Smooth muscle cell (in vitro differentiated cells): ENCODE results near the gene GRID2. TPM values are rescaled to one million over a fixed set of nuclear protein-coding genes. Genes with fewer than 3 reads are reported as not detected.
A peak's percentile ranks its signal among the peaks of the same experiment; 100 is the strongest.

Source experiments
- DNase-seq: peaks from one replicate; lab custom pipeline; 2025; ENCODE audit not compliant: unreplicated experiment; lab: John Stamatoyannopoulos, UW
- H2AFZ ChIP-seq: fragments of 200-600 bp; sonication (generic); 2 replicates; pipeline ENCODE4 v1.6.0; 2016; ENCODE audit warnings: antibody characterized with exemption, low read depth, mild to moderate bottlenecking
- H3F3A ChIP-seq: fragments of 200-600 bp; sonication (generic); 2 replicates; pipeline ENCODE4 v1.6.0; 2017; ENCODE audit warnings: antibody characterized with exemption, low read depth
- H3K27ac ChIP-seq: fragments of 200-600 bp; sonication (generic); 2 replicates; pipeline ENCODE4 v1.5.1; 2016; ENCODE audit warnings: low read depth, mild to moderate bottlenecking
- H3K27me3 ChIP-seq: fragments of 200-600 bp; sonication (generic); 2 replicates; pipeline ENCODE4 v1.6.1; 2016; ENCODE audit warnings: low read depth, mild to moderate bottlenecking
- H3K36me3 ChIP-seq: fragments of 200-600 bp; sonication (generic); 2 replicates; pipeline ENCODE4 v1.5.1; 2016; ENCODE audit warnings: low read depth
- H3K4me1 ChIP-seq: fragments of 200-600 bp; sonication (generic); 2 replicates; pipeline ENCODE4 v1.5.1; 2016; ENCODE audit warnings: low read depth
- H3K4me2 ChIP-seq: fragments of 200-600 bp; sonication (generic); 2 replicates; pipeline ENCODE4 v1.6.0; 2016; ENCODE audit warnings: mild to moderate bottlenecking
- H3K4me3 ChIP-seq: fragments of 200-600 bp; sonication (generic); 2 replicates; pipeline ENCODE4 v1.5.1; 2016; ENCODE audit warnings: mild to moderate bottlenecking
- H3K79me2 ChIP-seq: fragments of 200-600 bp; sonication (generic); 2 replicates; pipeline ENCODE4 v1.6.0; 2016; ENCODE audit warnings: low read depth, mild to moderate bottlenecking
- H3K9ac ChIP-seq: fragments of 200-600 bp; sonication (generic); 2 replicates; pipeline ENCODE4 v1.6.0; 2016; ENCODE audit warnings: low read depth
- H3K9me3 ChIP-seq: fragments of 200-600 bp; sonication (generic); replicated peaks from 2 replicates; pipeline ENCODE4 v1.5.1; 2016; ENCODE audit warnings: low read depth
- H4K20me1 ChIP-seq: fragments of 200-600 bp; sonication (generic); 2 replicates; pipeline ENCODE4 v1.6.0; 2016; ENCODE audit warnings: low read depth
- WGBS: methylation state at CpG from one replicate; pipeline ENCODE4 v1.1.7; 2016; ENCODE audit warnings: low lambda C conversion rate; 5-methylcytosine and 5-hydroxymethylcytosine counted together
- polyA plus RNA-seq: library from polyadenylated mRNA; unstranded; fragments of >200 nt; fragmentation: Nextera tagmentation; extraction: Ambion mirVana; gene quantifications from 2 replicates; pipeline ENCODE4 v1.2.1, GENCODE V29; 2016
- total RNA-seq: library from RNA; depleted of rRNA; stranded (reverse); fragments of >200 nt; gene quantifications from 2 replicates; pipeline ENCODE4 v1.2.3, GENCODE V29; 2014
- TF ChIP-seq, protein P1 (sequence below): fragments of 200-600 bp; sonication (generic); IDR thresholded peaks from 2 replicates; pipeline ENCODE4 v1.5.1; 2017; ENCODE audit warnings: borderline replicate concordance, mild to moderate bottlenecking, antibody characterized with exemption; ENCODE audit not compliant: insufficient read depth, poor library complexity, severe bottlenecking

Gene GRID2
- total and polyA plus RNA-seq, 2 experiments from 2014 or later = 1.2 TPM; not detected in 1

DNA sequence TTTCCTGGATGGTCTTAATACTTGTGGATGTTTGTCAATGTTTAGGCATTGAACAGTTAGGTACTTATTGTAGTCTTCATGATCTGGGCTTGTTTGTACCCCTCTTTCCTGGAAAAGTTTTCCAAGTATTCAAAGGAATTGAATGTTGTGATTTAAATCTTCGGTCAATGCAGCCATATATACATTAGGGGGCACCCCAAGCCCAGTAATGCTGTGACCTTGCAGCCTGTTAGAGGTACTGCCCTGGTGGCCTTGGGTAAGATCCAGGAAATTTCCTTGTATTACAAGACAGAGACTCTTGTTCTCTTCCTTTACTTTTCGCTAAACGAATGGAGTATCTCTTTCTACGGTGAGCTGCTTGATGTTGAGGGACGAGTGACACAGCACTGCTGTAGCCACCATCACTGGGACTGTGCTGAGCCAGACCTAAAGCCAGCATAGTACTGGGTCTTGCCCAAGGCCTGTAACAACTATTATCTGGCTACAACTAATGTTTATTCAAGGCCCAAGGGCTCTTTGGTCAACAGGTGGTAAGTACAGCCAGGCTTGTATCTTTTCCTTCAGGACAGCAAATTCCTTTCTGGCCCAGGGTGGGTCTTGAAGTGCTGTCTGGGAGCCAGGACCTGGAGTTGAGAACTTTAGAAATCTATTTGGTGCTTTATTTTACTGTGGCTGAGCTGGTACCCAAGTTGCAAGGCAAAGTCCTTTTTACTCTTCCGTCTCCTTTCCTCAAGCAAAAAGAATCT, 1406.5 kb downstream of the GRID2 start:
- H4K20me1 ChIP-seq = no peaks in the 10 kb centered on the region
- TF ChIP-seq, protein P1, sequence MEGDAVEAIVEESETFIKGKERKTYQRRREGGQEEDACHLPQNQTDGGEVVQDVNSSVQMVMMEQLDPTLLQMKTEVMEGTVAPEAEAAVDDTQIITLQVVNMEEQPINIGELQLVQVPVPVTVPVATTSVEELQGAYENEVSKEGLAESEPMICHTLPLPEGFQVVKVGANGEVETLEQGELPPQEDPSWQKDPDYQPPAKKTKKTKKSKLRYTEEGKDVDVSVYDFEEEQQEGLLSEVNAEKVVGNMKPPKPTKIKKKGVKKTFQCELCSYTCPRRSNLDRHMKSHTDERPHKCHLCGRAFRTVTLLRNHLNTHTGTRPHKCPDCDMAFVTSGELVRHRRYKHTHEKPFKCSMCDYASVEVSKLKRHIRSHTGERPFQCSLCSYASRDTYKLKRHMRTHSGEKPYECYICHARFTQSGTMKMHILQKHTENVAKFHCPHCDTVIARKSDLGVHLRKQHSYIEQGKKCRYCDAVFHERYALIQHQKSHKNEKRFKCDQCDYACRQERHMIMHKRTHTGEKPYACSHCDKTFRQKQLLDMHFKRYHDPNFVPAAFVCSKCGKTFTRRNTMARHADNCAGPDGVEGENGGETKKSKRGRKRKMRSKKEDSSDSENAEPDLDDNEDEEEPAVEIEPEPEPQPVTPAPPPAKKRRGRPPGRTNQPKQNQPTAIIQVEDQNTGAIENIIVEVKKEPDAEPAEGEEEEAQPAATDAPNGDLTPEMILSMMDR = peak; percentile 55
- H3K4me2 ChIP-seq = no peak overlapping the region
- H3K4me1 ChIP-seq = no peaks in the 10 kb centered on the region
- H3K9me3 ChIP-seq = no peaks in the 10 kb centered on the region
- no peak overlapping the region for H3K9ac ChIP-seq
- H3K4me3 ChIP-seq = no peak overlapping the region
- H3K27ac ChIP-seq = no peak overlapping the region
- no peak overlapping the region for H2AFZ ChIP-seq
- H3K36me3 ChIP-seq = no peaks in the 10 kb centered on the region
- WGBS = 80% methylated on average over 6 of the region's 6 CpGs
- no peaks in the 10 kb centered on the region for H3K79me2 ChIP-seq
- no peaks in the 10 kb centered on the region for H3F3A ChIP-seq
- DNase-seq = no peak
- H3K27me3 ChIP-seq = peaks cover 7% of the 10 kb centered on the region

DNA sequence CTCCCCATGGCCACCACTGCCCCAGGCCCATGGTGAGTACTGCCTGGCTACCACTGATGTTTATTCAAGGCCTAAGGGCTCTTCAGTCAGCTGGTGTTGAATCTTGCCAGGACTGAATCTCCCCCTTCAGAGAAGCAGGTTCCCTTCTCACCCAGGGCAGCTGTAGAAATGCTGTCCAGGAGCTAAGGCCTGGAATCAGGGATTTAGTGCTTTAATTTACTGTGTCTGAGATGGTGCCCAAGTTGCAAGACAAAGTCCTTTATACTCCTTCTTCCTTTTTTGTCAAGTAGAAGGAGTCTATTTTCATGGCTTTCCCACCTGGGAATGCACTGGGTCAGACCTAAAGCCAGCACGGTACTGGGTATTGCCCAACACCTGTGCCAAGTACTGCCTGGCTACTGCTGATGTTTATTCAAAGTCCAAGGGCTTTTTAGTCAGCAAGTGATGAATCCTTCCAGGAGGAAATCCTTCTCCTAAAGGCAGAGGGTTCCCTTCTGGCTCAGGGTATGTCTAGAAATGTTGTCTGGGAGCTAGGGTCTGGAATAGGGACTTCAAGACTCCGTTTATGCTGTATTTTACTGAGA, 1407.2 kb downstream of the GRID2 start:
- Histone ChIP-seq H3K4me1 (no peaks in the 10 kb centered on the region), H3F3A (no peaks in the 10 kb centered on the region), H3K79me2 (no peaks in the 10 kb centered on the region), H3K36me3 (no peaks in the 10 kb centered on the region), H3K27me3 (peaks cover 7% of the 10 kb centered on the region), H3K4me2 (no peak overlapping the region), H3K4me3 (no peak overlapping the region), H3K9me3 (no peaks in the 10 kb centered on the region), H2AFZ (no peak overlapping the region), H3K27ac (no peak overlapping the region), H3K9ac (no peak overlapping the region), H4K20me1 (no peaks in the 10 kb centered on the region)
- DNase-seq = no peak
- whole genome bisulfite sequencing = 89% methylated on average over 2 of the region's 2 CpGs
- TF ChIP-seq, protein P1 = no peak

DNA sequence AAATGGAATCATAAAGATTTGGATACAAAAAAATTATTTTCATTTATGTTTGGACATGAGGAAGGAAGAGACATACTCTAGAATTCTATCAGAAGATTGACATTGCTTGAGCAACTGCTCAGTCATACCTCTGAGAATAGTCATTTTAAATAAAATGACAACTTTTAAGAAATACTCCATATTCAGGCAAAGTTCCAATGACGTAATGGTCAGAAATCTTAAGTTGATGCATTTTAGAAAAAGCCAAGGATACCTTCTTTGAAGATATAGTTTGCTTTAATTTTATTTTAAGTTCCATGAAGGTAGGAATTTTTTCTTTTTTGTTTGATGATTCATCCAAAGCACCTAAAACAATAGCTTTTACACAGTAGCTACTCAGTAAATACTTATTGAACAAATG, 1414.5 kb downstream of the GRID2 start:
- DNase-seq = no peak
- H3K9ac ChIP-seq = no peak overlapping the region
- H3K4me3 ChIP-seq = no peak overlapping the region
- no peaks in the 10 kb centered on the region for H4K20me1 ChIP-seq
- no peak overlapping the region for H2AFZ ChIP-seq
- 89% methylated on average over 1 of the region's 1 CpG for WGBS
- H3K79me2 ChIP-seq = no peaks in the 10 kb centered on the region
- TF ChIP-seq, protein P1 = no peak
- H3F3A ChIP-seq = no peaks in the 10 kb centered on the region
- peaks cover 6% of the 10 kb centered on the region for H3K27me3 ChIP-seq
- H3K9me3 ChIP-seq = no peaks in the 10 kb centered on the region
- no peak overlapping the region for H3K4me2 ChIP-seq
- H3K36me3 ChIP-seq = no peaks in the 10 kb centered on the region
- H3K4me1 ChIP-seq = no peaks in the 10 kb centered on the region
- H3K27ac ChIP-seq = no peak overlapping the region

DNA sequence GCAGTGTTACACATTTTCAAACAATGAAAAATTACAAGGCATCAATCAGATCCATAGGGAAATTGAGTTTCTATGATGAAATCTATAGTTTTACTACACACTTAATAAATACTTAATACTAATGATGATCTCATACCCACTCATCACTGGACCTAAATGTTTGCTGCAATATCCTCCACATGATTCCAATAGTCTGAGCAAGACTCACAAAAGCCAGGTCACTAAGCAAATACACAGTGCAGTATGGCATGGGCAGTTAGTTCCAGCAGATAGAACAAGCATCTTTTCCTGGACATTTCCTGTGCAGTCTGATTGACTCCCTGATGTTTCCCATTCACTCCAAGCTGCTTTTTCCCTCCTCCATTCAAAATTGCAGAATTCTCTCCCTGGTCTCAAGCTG, 1415.8 kb downstream of the GRID2 start:
- no peaks in the 10 kb centered on the region for H3K79me2 ChIP-seq
- no peak for DNase-seq
- TF ChIP-seq, protein P1 = no peak
- no peaks in the 10 kb centered on the region for H3K36me3 ChIP-seq
- no peak overlapping the region for H3K4me2 ChIP-seq
- no peak overlapping the region for H3K9ac ChIP-seq
- H3K27ac ChIP-seq = no peak overlapping the region
- no peak overlapping the region for H2AFZ ChIP-seq
- H3K4me1 ChIP-seq = no peaks in the 10 kb centered on the region
- no peak overlapping the region for H3K4me3 ChIP-seq
- H3F3A ChIP-seq = no peaks in the 10 kb centered on the region
- no peaks in the 10 kb centered on the region for H3K9me3 ChIP-seq
- no peaks in the 10 kb centered on the region for H4K20me1 ChIP-seq
- H3K27me3 ChIP-seq = peaks cover 6% of the 10 kb centered on the region
